Astrocyte of the cerebellum (primary cell): ENCODE results near the gene ACER2.
A peak's percentile ranks its signal among the peaks of the same experiment; 100 is the strongest.

Experiments used
- DNase-seq: peaks from one replicate; pipeline ENCODE4 v3.0.0-alpha.2; 2011; ENCODE audit warnings: low read depth
- H3K4me3 ChIP-seq: 2 replicates; pipeline ENCODE4 v1.5.1; 2011; ENCODE audit warnings: mild to moderate bottlenecking, low read depth, low read length, moderate library complexity
- CTCF ChIP-seq: IDR thresholded peaks from 2 replicates; pipeline ENCODE4 v1.5.1; 2012; ENCODE audit warnings: low read length, low read depth, moderate library complexity, mild to moderate bottlenecking; ENCODE audit errors: missing control alignments
- in situ Hi-C: cut with HindIII; loops from 2 replicates; pipeline ENCODE4 v1.10.0; 2017; ENCODE audit warnings: low sequenced_read_pairs

ACER2 gene

GRCh38 chr9:19488721-19489120 lies 79.9 kb downstream of the ACER2 start:
- in situ Hi-C loops: no loop called here
- TF ChIP-seq CTCF: no peak
- no peak overlapping the region for H3K4me3 ChIP-seq
- DNase-seq: no peak

- no peak for DNase-seq
- TF ChIP-seq CTCF: no peak
- in situ Hi-C loops: no loop called here
- H3K4me3 ChIP-seq: no peak overlapping the region
Observed at GRCh38 chr9:19490269-19490668, 81.5 kb downstream of the ACER2 start.

- no peak for TF ChIP-seq CTCF
- in situ Hi-C loops: no loop called here
- no peak for DNase-seq
- no peak overlapping the region for H3K4me3 ChIP-seq
Observed at GRCh38 chr9:19490828-19491227, 82.0 kb downstream of the ACER2 start.

GRCh38 chr9:19492775-19493173 lies 84.0 kb downstream of the ACER2 start:
- in situ Hi-C loops: no loop called here
- H3K4me3 ChIP-seq: no peak overlapping the region
- no peak for DNase-seq

GRCh38 chr9:19493174-19493811 lies 84.5 kb downstream of the ACER2 start:
- DNase-seq: peak; percentile 29
- TF ChIP-seq CTCF: peak; percentile 83
- in situ Hi-C loops: no loop called here
- H3K4me3 ChIP-seq: peak overlapping the region; percentile 37

More at GRCh38 chr9:19492775-19493173, 84.0 kb downstream of the ACER2 start:
- no peak for TF ChIP-seq CTCF

GRCh38 chr9:19493876-19494275 lies 85.1 kb downstream of the ACER2 start:
- TF ChIP-seq CTCF: no peak
- in situ Hi-C loops: no loop called here
- H3K4me3 ChIP-seq: peak overlapping the region; percentile 37
- no peak for DNase-seq
